Smooth muscle cell (in vitro differentiated cells): ENCODE results near the gene ARID5A. TPM values are rescaled to one million over a fixed set of nuclear protein-coding genes. Genes with fewer than 3 reads are reported as not detected.
A peak's percentile ranks its signal among the peaks of the same experiment; 100 is the strongest.

Experiments used
- DNase-seq: peaks from one replicate; lab custom pipeline; 2025; ENCODE audit not compliant: unreplicated experiment; lab: John Stamatoyannopoulos, UW
- H2AFZ ChIP-seq: fragments of 200-600 bp; sonication (generic); 2 replicates; pipeline ENCODE4 v1.6.0; 2016; ENCODE audit warnings: antibody characterized with exemption, low read depth, mild to moderate bottlenecking
- H3F3A ChIP-seq: fragments of 200-600 bp; sonication (generic); 2 replicates; pipeline ENCODE4 v1.6.0; 2017; ENCODE audit warnings: antibody characterized with exemption, low read depth
- H3K27ac ChIP-seq: fragments of 200-600 bp; sonication (generic); 2 replicates; pipeline ENCODE4 v1.5.1; 2016; ENCODE audit warnings: low read depth, mild to moderate bottlenecking
- H3K27me3 ChIP-seq: fragments of 200-600 bp; sonication (generic); 2 replicates; pipeline ENCODE4 v1.6.1; 2016; ENCODE audit warnings: low read depth, mild to moderate bottlenecking
- H3K36me3 ChIP-seq: fragments of 200-600 bp; sonication (generic); 2 replicates; pipeline ENCODE4 v1.5.1; 2016; ENCODE audit warnings: low read depth
- H3K4me1 ChIP-seq: fragments of 200-600 bp; sonication (generic); 2 replicates; pipeline ENCODE4 v1.5.1; 2016; ENCODE audit warnings: low read depth
- H3K4me2 ChIP-seq: fragments of 200-600 bp; sonication (generic); 2 replicates; pipeline ENCODE4 v1.6.0; 2016; ENCODE audit warnings: mild to moderate bottlenecking
- H3K4me3 ChIP-seq: fragments of 200-600 bp; sonication (generic); 2 replicates; pipeline ENCODE4 v1.5.1; 2016; ENCODE audit warnings: mild to moderate bottlenecking
- H3K79me2 ChIP-seq: fragments of 200-600 bp; sonication (generic); 2 replicates; pipeline ENCODE4 v1.6.0; 2016; ENCODE audit warnings: low read depth, mild to moderate bottlenecking
- H3K9ac ChIP-seq: fragments of 200-600 bp; sonication (generic); 2 replicates; pipeline ENCODE4 v1.6.0; 2016; ENCODE audit warnings: low read depth
- H3K9me3 ChIP-seq: fragments of 200-600 bp; sonication (generic); replicated peaks from 2 replicates; pipeline ENCODE4 v1.5.1; 2016; ENCODE audit warnings: low read depth
- H4K20me1 ChIP-seq: fragments of 200-600 bp; sonication (generic); 2 replicates; pipeline ENCODE4 v1.6.0; 2016; ENCODE audit warnings: low read depth
- CTCF ChIP-seq: fragments of 200-600 bp; sonication (generic); IDR thresholded peaks from 2 replicates; pipeline ENCODE4 v1.5.1; 2017; ENCODE audit warnings: borderline replicate concordance, mild to moderate bottlenecking, antibody characterized with exemption; ENCODE audit not compliant: insufficient read depth, poor library complexity, severe bottlenecking
- WGBS: methylation state at CpG from one replicate; pipeline ENCODE4 v1.1.7; 2016; ENCODE audit warnings: low lambda C conversion rate; 5-methylcytosine and 5-hydroxymethylcytosine counted together
- polyA plus RNA-seq: library from polyadenylated mRNA; unstranded; fragments of >200 nt; fragmentation: Nextera tagmentation; extraction: Ambion mirVana; gene quantifications from 2 replicates; pipeline ENCODE4 v1.2.1, GENCODE V29; 2016
- total RNA-seq: library from RNA; depleted of rRNA; stranded (reverse); fragments of >200 nt; gene quantifications from 2 replicates; pipeline ENCODE4 v1.2.3, GENCODE V29; 2014

The ARID5A gene
- total and polyA plus RNA-seq, 2 experiments from 2014 or later, result 12.1 to 25.6 TPM

GRCh38 chr2:96508521-96509113, 27.9 kb upstream of the ARID5A start:
- H3K9me3 ChIP-seq, result no peaks in the 10 kb centered on the region
- peaks cover 5% of the 10 kb centered on the region for H3K27me3 ChIP-seq
- H3K27ac ChIP-seq, result no peak overlapping the region
- H4K20me1 ChIP-seq, result no peaks in the 10 kb centered on the region
- H3F3A ChIP-seq, result no peaks in the 10 kb centered on the region
- peak overlapping the region; percentile 78 for H3K4me2 ChIP-seq
- no peak overlapping the region for H2AFZ ChIP-seq
- no peaks in the 10 kb centered on the region for H3K4me1 ChIP-seq
- no peaks in the 10 kb centered on the region for H3K36me3 ChIP-seq
- 87% methylated on average over 26 of the region's 26 CpGs for WGBS
- no peaks in the 10 kb centered on the region for H3K79me2 ChIP-seq
- H3K9ac ChIP-seq, result no peak overlapping the region
- H3K4me3 ChIP-seq, result no peak overlapping the region
- no peak for TF ChIP-seq CTCF
- DNase-seq, result no peak

GRCh38 chr2:96509114-96509846, 27.3 kb upstream of the ARID5A start:
- no peak overlapping the region for H2AFZ ChIP-seq
- H3K4me3 ChIP-seq, result no peak overlapping the region
- no peaks in the 10 kb centered on the region for H3K36me3 ChIP-seq
- no peaks in the 10 kb centered on the region for H3F3A ChIP-seq
- peaks cover 5% of the 10 kb centered on the region for H3K27me3 ChIP-seq
- 28% methylated on average over 32 of the region's 32 CpGs for WGBS
- H3K9me3 ChIP-seq, result no peaks in the 10 kb centered on the region
- peak; percentile 95 for TF ChIP-seq CTCF
- H3K4me2 ChIP-seq, result no peak overlapping the region
- H4K20me1 ChIP-seq, result no peaks in the 10 kb centered on the region
- peak; percentile 66 for DNase-seq
- H3K9ac ChIP-seq, result no peak overlapping the region
- no peaks in the 10 kb centered on the region for H3K4me1 ChIP-seq
- H3K27ac ChIP-seq, result no peak overlapping the region
- H3K79me2 ChIP-seq, result no peaks in the 10 kb centered on the region

GRCh38 chr2:96509847-96510230, 26.7 kb upstream of the ARID5A start:
- no peaks in the 10 kb centered on the region for H4K20me1 ChIP-seq
- H3K9me3 ChIP-seq, result no peaks in the 10 kb centered on the region
- DNase-seq, result no peak
- 56% methylated on average over 10 of the region's 11 CpGs for WGBS
- TF ChIP-seq CTCF, result no peak
- H3K4me3 ChIP-seq, result no peak overlapping the region
- H3K9ac ChIP-seq, result no peak overlapping the region
- H3F3A ChIP-seq, result no peaks in the 10 kb centered on the region
- peaks cover 5% of the 10 kb centered on the region for H3K27me3 ChIP-seq
- no peaks in the 10 kb centered on the region for H3K79me2 ChIP-seq
- H3K27ac ChIP-seq, result no peak overlapping the region
- no peak overlapping the region for H2AFZ ChIP-seq
- no peaks in the 10 kb centered on the region for H3K36me3 ChIP-seq
- H3K4me1 ChIP-seq, result no peaks in the 10 kb centered on the region
- H3K4me2 ChIP-seq, result no peak overlapping the region
